Adrenal gland (tissue), 12 donors: ENCODE results near the gene LSS. TPM values are rescaled to one million over a fixed set of nuclear protein-coding genes. Genes with fewer than 3 reads are reported as not detected.
A peak's percentile ranks its signal among the peaks of the same experiment; 100 is the strongest.

Experiments
- DNase-seq, 7 donors: peaks; one replicate each; pipeline ENCODE4 v3.0.0-alpha.2; 2019 to 2020
- H3K27ac ChIP-seq, 5 donors: fragments of 200-600 bp; sonication (generic) in 4 of 5; 1 replicate in 3 of 5; 2 replicates in 2 of 5; pipeline versions ENCODE4 v1.5.1 to v1.8.0; 2016 to 2020; ENCODE audit warnings: mild to moderate bottlenecking in 1 of 5
- H3K27me3 ChIP-seq: fragments of 200-600 bp; 2 replicates; pipeline ENCODE4 v1.8.0; 2021
- H3K36me3 ChIP-seq, 2 donors: fragments of 200-600 bp; replicated peaks in 1 of 2; 1 replicate in 1 of 2; 2 replicates in 1 of 2; pipeline versions ENCODE4 v1.5.1 to v1.8.0; 2018 to 2022
- H3K4me1 ChIP-seq, 2 donors: fragments of 200-600 bp; replicated peaks in 1 of 2; 1 replicate in 1 of 2; 2 replicates in 1 of 2; pipeline versions ENCODE4 v1.5.1 to v1.8.0; 2018 to 2021
- H3K4me3 ChIP-seq, 4 donors: fragments of 200-600 bp; sonication (generic) in 3 of 4; one replicate each; pipeline ENCODE4 v1.5.1; 2016 to 2018
- H3K9me3 ChIP-seq, 3 donors: fragments of 200-600 bp; sonication (generic) in 1 of 3; replicated peaks in 1 of 3; 1 replicate in 2 of 3; 2 replicates in 1 of 3; pipeline versions ENCODE4 v1.5.1 to v1.8.0; 2016 to 2021
- CTCF ChIP-seq, 6 experiments: fragments of 450-650 bp in 4 of 6; fragments of 200-600 bp in 2 of 6; sonication (generic) in 1 of 6; IDR thresholded peaks; 1 replicate in 5 of 6; 2 replicates in 1 of 6; pipeline versions ENCODE4 v1.5.1 to v1.8.0; 2016 to 2021; ENCODE audit warnings: antibody characterized with exemption in 6 of 6, mild to moderate bottlenecking in 2 of 6, moderate library complexity in 1 of 6
- POLR2A ChIP-seq, 2 donors: fragments of 450-650 bp; IDR thresholded peaks; one replicate each; pipeline ENCODE4 v1.6.1; 2017; ENCODE audit warnings: antibody characterized with exemption in 2 of 2, mild to moderate bottlenecking in 2 of 2, moderate library complexity in 1 of 2
- WGBS, 4 donors: extraction: QIAGEN DNeasy Blood & Tissue Kit in 2 of 4; methylation state at CpG; one replicate each; pipeline versions ENCODE4 v1.1.5 to v1.1.7; 2013 to 2017; 5-methylcytosine and 5-hydroxymethylcytosine counted together
- intact Hi-C, 2 donors: fragments of 100-400 bp; cut with DNase I; formaldehyde crosslinking; loops; one replicate each; pipeline versions ENCODE4 v1.14.1 to v1.15.0; 2022 to 2023
- polyA plus RNA-seq, 3 donors: library from polyadenylated mRNA; stranded (reverse); fragments of 200-250 nt in 2 of 3; fragments of 350-450 nt in 1 of 3; fragmentation: Illumina TruSeq in 1 of 3; extraction: RNeasy Lipid Tissue Mini Kit (QIAGEN cat#74804) in 1 of 3; gene quantifications; one replicate each; pipeline ENCODE4 v1.2.3, GENCODE V29; 2013 to 2014
- total RNA-seq, 9 donors: library from RNA; depleted of rRNA in 4 of 9; stranded (reverse); fragments of >200 nt in 4 of 9; fragments of 120-200 nt in 1 of 9; fragmentation: NEBNext Ultra II Directional in 1 of 9; extraction: Animal tissue kit (Norgen Biotek cat#: 25700) in 1 of 9; gene quantifications; one replicate each; pipeline versions ENCODE4 v1.1.0 to v1.2.4, GENCODE V29; 2013 to 2023
- donor health status: healthy with polysubstance abuse.
- donor health status: Bipolar disorder and iron deficiency.
- donor health status: DM: yes; HTN: yes; CAD: no.
- donor health status: DM: no; HTN: no; CAD: no.
- donor health status: DM: no; HTN: no; CAD: no.
- donor health status: DM: yes; HTN: yes; CAD: no.

Gene LSS
- total and polyA plus RNA-seq, 12 donors, result 46.3 to 246 (median 79.8) TPM

GRCh38 chr21:46219591-46220239 lies 8.9 kb downstream of the LSS start:
- intact Hi-C loops, result loop anchor here in 1 of 2 donors (10.0 kb wide), 1 partner anchor 75 kb away; no protein-coding TSS in a partner anchor
- peak in 1 of 7 donors; percentile 25 for DNase-seq

GRCh38 chr21:46218906-46219590 lies 9.5 kb downstream of the LSS start:
- Histone ChIP-seq H3K9me3 (no peaks in the 10 kb centered on the region), H3K36me3 (peaks cover 0 to 34% of the 10 kb centered on the region in 2 donors), H3K4me3 (no peak overlapping the region), H3K4me1 (no peaks in the 10 kb centered on the region), H3K27me3 (no peaks in the 10 kb centered on the region), H3K27ac (no peak overlapping the region)
- intact Hi-C loops, result no loop called here
- TF ChIP-seq POLR2A (IDR thresholded peaks at IDR 0.05), result no peak
- TF ChIP-seq CTCF (IDR thresholded peaks at IDR 0.05), result no peak
- 85 to 97% (median 93%) methylated on average over 10 to 16 of the region's 16 CpGs for WGBS, 4 donors
- DNase-seq, result no peak

More at GRCh38 chr21:46219591-46220239, 8.9 kb downstream of the LSS start:
- Histone ChIP-seq H3K9me3 (no peaks in the 10 kb centered on the region), H3K27me3 (no peaks in the 10 kb centered on the region), H3K36me3 (peaks cover 0 to 34% of the 10 kb centered on the region in 2 donors), H3K27ac (no peak overlapping the region), H3K4me1 (peaks cover 0 to 5% of the 10 kb centered on the region in 2 donors), H3K4me3 (no peak overlapping the region)
- WGBS, 4 donors, result 44 to 85% (median 79%) methylated on average over 3 to 13 of the region's 13 CpGs
- no peak for TF ChIP-seq CTCF (IDR thresholded peaks at IDR 0.05)
- TF ChIP-seq POLR2A (IDR thresholded peaks at IDR 0.05), result no peak

GRCh38 chr21:46217511-46218196 lies 10.9 kb downstream of the LSS start:
- DNase-seq, result peak in 1 of 7 donors; percentile 11
- Histone ChIP-seq H3K9me3 (no peaks in the 10 kb centered on the region), H3K4me3 (no peak overlapping the region), H3K4me1 (no peaks in the 10 kb centered on the region), H3K27ac (no peak overlapping the region), H3K27me3 (no peaks in the 10 kb centered on the region), H3K36me3 (peaks cover 0 to 48% of the 10 kb centered on the region in 2 donors)
- TF ChIP-seq POLR2A (IDR thresholded peaks at IDR 0.05) (no peak), CTCF (IDR thresholded peaks at IDR 0.05) (no peak)
- intact Hi-C loops, result no loop called here
- WGBS, 4 donors, result 87 to 94% (median 89%) methylated on average over 18 to 22 of the region's 22 CpGs

GRCh38 chr21:46216132-46216747 lies 12.3 kb downstream of the LSS start:
- no peak overlapping the region for H3K4me3 ChIP-seq
- peak in 2 of 7 donors; percentile 11 to 13 for DNase-seq
- no peaks in the 10 kb centered on the region for H3K4me1 ChIP-seq
- no peak for TF ChIP-seq POLR2A (IDR thresholded peaks at IDR 0.05)
- TF ChIP-seq CTCF (IDR thresholded peaks at IDR 0.05), result no peak
- H3K27ac ChIP-seq, result no peak overlapping the region
- peaks cover 0 to 47% of the 10 kb centered on the region in 2 donors for H3K36me3 ChIP-seq
- intact Hi-C loops, result no loop called here
- 90 to 95% (median 94%) methylated on average over 13 to 16 of the region's 16 CpGs for WGBS, 4 donors
- no peaks in the 10 kb centered on the region for H3K9me3 ChIP-seq
- H3K27me3 ChIP-seq, result no peaks in the 10 kb centered on the region
